ENCODE results near the gene LZTS2. TPM values are rescaled to one million over a fixed set of nuclear protein-coding genes. Genes with fewer than 3 reads are reported as not detected.
A peak's percentile ranks its signal among the peaks of the same experiment; 100 is the strongest.

The LZTS2 gene
- total RNA-seq, 1 experiment from 2014 or later, result 61.5 TPM

- DNase-seq (ENCODE audit: low read depth), result peak; percentile 90
Observed at GRCh38 chr10:101014966-101015581, 15.5 kb downstream of the LZTS2 start.

GRCh38 chr10:101015582-101015973 lies 16.0 kb downstream of the LZTS2 start:
- no peak for DNase-seq (ENCODE audit: low read depth)

GRCh38 chr10:101016814-101017213 lies 17.2 kb downstream of the LZTS2 start:
- DNase-seq (ENCODE audit: low read depth), result no peak

- DNase-seq (ENCODE audit: low read depth), result no peak
Observed at GRCh38 chr10:101018118-101018599, 18.6 kb downstream of the LZTS2 start.

GRCh38 chr10:101018600-101019439 lies 19.2 kb downstream of the LZTS2 start:
- DNase-seq (ENCODE audit: low read depth), result peak; percentile 76

- DNase-seq (ENCODE audit: low read depth), result no peak
Observed at GRCh38 chr10:101019440-101019703, 19.8 kb downstream of the LZTS2 start.

GRCh38 chr10:101020427-101021075 lies 20.9 kb downstream of the LZTS2 start:
- no peak for DNase-seq (ENCODE audit: low read depth)

GRCh38 chr10:101021239-101021638 lies 21.6 kb downstream of the LZTS2 start:
- no peak for DNase-seq (ENCODE audit: low read depth)

- no peak for DNase-seq (ENCODE audit: low read depth)
Observed at GRCh38 chr10:101021692-101022251, 22.2 kb downstream of the LZTS2 start.

GRCh38 chr10:101022967-101023705 lies 23.5 kb downstream of the LZTS2 start:
- no peak for DNase-seq (ENCODE audit: low read depth)

- DNase-seq (ENCODE audit: low read depth), result no peak
Observed at GRCh38 chr10:101027106-101027720, 27.6 kb downstream of the LZTS2 start.

GRCh38 chr10:101028446-101029337 lies 29.1 kb downstream of the LZTS2 start:
- DNase-seq (ENCODE audit: low read depth), result no peak

- DNase-seq (ENCODE audit: low read depth), result no peak
Observed at GRCh38 chr10:101029520-101030295, 30.1 kb downstream of the LZTS2 start.

GRCh38 chr10:101030496-101031127 lies 31.0 kb downstream of the LZTS2 start:
- peak; percentile 70 for DNase-seq (ENCODE audit: low read depth)

GRCh38 chr10:101031128-101031795 lies 31.7 kb downstream of the LZTS2 start, which contains the start of the genes PDZD7 and SFXN3:
TSS of gene PDZD7 (minus strand) at chr10:101031129. CDS start at chr10:101030219, 910 bp downstream.
TSS of gene SFXN3 (plus strand) at chr10:101031234. CDS start at chr10:101034695, 3,461 bp downstream.
- DNase-seq (ENCODE audit: low read depth), result peak; percentile 86

- DNase-seq (ENCODE audit: low read depth), result peak; percentile 77
Observed at GRCh38 chr10:101031796-101032636, 32.4 kb downstream of the LZTS2 start.

GRCh38 chr10:101032637-101033224 lies 33.1 kb downstream of the LZTS2 start:
- peak; percentile 95 for DNase-seq (ENCODE audit: low read depth)
